Transverse colon (tissue), 4 donors: Measurements from ENCODE around the gene GALNT1.

Experiments used
- POLR2A ChIP-seq: fragments of 450-650 bp; IDR thresholded peaks from one replicate; pipeline ENCODE4 v1.6.1; 2016; ENCODE audit warnings: antibody characterized with exemption, mild to moderate bottlenecking, moderate library complexity
- POLR2AphosphoS5 ChIP-seq, 3 donors: sonication (generic); formaldehyde crosslinking; IDR thresholded peaks; one replicate each; pipeline ENCODE4 v1.6.1; 2016; ENCODE audit warnings: antibody characterized with exemption in 3 of 3
- TF ChIP-seq, protein P1 (sequence below), 5 experiments: fragments of 200-600 bp in 3 of 5; fragments of 450-650 bp in 2 of 5; sonication (generic) in 3 of 5; IDR thresholded peaks; 1 replicate in 2 of 5; 2 replicates in 3 of 5; pipeline ENCODE4 v1.5.1; 2016 to 2017; ENCODE audit warnings: antibody characterized with exemption in 5 of 5, inconsistent platforms in 3 of 5, mild to moderate bottlenecking in 2 of 5, moderate library complexity in 1 of 5

DNA sequence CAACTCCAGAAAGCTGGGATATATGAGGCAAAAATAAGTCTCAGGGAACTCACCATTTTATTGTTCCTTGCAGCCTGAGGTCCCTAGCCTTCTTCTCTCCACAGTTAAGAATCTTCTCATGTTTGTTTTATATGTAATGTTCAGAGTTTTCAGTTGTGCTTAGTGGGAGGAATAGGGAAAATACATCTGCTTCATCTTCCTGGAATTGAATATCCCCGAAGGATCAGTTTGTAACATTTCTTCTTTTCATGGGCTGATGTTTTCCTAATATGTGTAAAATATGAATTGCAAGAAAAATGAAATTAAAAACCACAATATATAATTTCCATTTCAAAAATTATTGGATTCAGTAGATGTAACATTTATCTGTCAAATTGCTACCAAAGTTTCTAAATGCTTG is 8.0 kb downstream of the GALNT1 start:
- TF ChIP-seq POLR2A: no peak
- TF ChIP-seq, protein P1, sequence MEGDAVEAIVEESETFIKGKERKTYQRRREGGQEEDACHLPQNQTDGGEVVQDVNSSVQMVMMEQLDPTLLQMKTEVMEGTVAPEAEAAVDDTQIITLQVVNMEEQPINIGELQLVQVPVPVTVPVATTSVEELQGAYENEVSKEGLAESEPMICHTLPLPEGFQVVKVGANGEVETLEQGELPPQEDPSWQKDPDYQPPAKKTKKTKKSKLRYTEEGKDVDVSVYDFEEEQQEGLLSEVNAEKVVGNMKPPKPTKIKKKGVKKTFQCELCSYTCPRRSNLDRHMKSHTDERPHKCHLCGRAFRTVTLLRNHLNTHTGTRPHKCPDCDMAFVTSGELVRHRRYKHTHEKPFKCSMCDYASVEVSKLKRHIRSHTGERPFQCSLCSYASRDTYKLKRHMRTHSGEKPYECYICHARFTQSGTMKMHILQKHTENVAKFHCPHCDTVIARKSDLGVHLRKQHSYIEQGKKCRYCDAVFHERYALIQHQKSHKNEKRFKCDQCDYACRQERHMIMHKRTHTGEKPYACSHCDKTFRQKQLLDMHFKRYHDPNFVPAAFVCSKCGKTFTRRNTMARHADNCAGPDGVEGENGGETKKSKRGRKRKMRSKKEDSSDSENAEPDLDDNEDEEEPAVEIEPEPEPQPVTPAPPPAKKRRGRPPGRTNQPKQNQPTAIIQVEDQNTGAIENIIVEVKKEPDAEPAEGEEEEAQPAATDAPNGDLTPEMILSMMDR (IDR thresholded peaks at IDR 0.05): no peak
- no peak for TF ChIP-seq POLR2AphosphoS5 (IDR thresholded peaks at IDR 0.05)
